HG02981 (cell line): ENCODE results near the gene INPP1.
"Not testable (repeated sequence)": the region's sequence is repeated elsewhere in the genome, so short reads cannot be mapped to it uniquely, and the experiment has no call there.

Experiments used
- ATAC-seq: cut with Tn5 transposase; IDR thresholded peaks from one replicate; pipeline ENCODE4 v1.9.1; 2021; ENCODE audit warnings: mild to moderate bottlenecking, moderate library complexity; ENCODE audit not compliant: unreplicated experiment

The INPP1 gene, protein sequence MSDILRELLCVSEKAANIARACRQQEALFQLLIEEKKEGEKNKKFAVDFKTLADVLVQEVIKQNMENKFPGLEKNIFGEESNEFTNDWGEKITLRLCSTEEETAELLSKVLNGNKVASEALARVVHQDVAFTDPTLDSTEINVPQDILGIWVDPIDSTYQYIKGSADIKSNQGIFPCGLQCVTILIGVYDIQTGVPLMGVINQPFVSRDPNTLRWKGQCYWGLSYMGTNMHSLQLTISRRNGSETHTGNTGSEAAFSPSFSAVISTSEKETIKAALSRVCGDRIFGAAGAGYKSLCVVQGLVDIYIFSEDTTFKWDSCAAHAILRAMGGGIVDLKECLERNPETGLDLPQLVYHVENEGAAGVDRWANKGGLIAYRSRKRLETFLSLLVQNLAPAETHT

DNA sequence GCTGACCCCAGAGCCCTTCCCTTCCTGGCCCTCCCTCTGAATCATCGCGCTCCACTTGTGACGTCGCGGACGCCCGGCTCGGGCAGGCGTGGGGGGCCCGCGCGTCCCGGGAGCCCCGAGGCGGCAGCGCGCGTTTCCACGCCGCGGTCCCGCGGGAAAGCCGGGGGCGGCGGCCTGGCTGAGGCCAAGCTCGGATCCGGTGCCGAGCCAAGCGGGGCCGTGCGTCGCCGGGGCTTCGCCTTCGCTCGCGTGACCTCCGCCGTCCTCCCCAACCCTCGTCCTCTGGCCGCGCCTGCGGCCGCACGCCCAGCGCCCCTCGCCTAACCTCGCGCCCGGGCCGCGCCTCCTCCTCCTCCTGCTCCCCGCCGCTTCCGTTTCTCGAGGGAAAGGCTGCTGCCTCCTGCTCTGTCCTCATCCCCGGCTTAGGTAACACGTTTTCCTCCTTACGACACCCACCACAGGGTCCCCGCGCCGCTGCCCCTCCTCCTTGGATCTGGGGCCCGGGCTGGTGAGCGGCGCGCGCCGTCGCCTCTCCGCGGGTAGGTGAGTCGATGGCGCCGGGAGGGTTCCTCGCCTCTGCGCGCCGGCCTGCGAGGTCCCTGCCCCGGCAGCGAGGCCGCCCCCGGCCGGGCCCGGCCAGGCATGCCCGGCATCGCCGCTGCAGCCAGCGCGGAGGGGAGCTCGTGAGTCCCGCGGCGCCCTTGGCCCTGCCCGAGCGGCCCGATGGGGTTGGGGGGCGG lies at the start of gene INPP1:
TSS of gene INPP1 (plus strand) at position 54 of the 740 bp plus-strand sequence. CDS start 16,514 bp downstream, outside the sequence.
- ATAC-seq: peak; percentile 55

- ATAC-seq: not testable (repeated sequence)
Measured at GRCh38 chr2:190297880-190298279, 45.5 kb upstream of the INPP1 start.

- ATAC-seq: no peak
Measured at GRCh38 chr2:190301032-190301431, 42.4 kb upstream of the INPP1 start.

GRCh38 chr2:190302052-190302451 lies 41.3 kb upstream of the INPP1 start:
- no peak for ATAC-seq

- ATAC-seq: no peak
Measured at GRCh38 chr2:190303647-190304046, 39.7 kb upstream of the INPP1 start.

DNA sequence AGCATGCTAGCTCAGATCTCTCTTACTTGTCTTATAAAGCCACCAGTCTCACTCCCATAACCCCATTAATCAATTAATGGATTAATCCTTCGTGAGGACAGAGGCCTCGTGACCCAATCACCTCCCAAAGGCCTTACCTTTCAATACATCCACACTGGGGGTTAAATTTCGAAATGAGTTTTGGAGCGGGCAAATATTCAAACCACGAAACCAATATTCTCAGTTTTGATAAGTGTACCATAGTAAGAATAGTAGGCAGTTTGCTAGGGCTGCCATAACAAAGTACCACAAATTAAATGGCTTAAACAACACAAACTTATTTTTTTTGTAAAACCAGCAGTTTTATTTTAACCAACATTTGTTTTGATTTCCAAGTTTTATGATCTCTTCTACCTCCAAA lies 39.0 kb upstream of the INPP1 start:
- no peak for ATAC-seq

- no peak for ATAC-seq
Measured at GRCh38 chr2:190308031-190308430, 35.4 kb upstream of the INPP1 start.

DNA sequence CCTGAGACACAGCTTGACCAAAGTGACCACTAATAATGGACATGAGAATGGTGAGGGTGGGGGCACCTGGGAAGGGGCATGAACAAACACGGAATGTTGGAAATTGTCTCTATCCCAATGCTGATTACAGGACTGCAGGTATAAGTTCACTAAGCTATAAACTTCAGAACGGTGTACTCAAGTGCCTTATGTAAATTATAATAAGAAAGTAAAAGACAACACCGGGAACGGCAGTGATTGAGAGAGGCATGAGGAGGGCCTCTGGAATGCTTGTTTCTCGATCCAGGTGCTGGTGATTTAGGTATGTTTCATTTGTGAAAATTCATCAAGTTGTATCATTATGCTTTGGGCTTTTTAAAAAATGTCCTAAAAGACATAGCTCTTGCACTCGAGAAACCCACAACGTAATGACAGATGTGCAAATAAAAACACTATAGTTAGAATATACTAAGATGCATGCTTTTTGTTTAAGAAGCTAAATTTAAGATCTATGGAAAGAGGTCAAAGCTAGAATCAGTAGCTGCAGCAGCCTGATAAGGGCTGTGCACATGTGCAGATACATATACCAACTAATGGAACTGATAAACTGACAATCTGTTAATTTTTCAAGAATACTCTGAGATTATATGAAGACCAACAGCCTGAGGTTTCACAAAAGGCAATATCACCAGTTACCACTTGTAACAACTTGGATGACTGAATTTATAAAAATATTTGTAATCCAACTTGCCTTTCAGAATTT lies 31.3 kb upstream of the INPP1 start:
- no peak for ATAC-seq

DNA sequence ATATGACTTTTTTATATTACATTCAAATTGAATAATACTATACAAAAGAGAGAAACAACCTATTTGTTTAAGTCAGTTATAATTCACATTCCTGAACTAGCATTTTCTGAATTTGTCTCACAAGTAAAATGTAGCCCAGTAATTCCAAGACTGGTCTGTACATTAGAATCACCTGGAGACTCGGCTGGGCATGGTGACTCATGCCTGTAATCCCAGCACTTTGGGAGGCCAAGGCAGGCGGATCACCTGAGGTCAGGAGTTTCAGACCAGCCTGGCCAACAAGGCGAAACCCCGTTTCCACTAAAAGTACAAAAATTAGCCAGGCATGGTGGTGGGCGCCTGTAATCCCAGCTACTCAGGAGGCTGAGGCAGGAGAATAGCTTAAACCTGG lies 30.8 kb upstream of the INPP1 start:
- ATAC-seq: not testable (repeated sequence)

DNA sequence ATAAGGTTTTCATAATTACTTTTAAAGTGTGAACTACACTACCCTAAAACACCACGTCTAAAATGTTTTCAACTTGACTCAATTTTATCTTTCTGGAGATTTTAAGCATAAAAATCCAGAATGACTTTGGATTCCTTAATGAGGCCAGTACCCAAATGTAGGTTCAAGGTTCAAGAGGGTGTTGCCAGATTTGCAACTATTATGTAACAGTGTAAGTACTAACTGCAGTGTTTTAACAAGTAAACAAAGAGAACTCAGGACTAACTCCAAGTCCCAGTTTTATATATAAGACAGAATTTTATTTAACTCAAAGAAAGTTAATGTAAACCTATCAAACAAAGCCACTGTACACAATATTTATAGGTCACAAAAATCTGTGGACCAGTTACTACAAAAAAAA lies 29.5 kb upstream of the INPP1 start:
- no peak for ATAC-seq

DNA sequence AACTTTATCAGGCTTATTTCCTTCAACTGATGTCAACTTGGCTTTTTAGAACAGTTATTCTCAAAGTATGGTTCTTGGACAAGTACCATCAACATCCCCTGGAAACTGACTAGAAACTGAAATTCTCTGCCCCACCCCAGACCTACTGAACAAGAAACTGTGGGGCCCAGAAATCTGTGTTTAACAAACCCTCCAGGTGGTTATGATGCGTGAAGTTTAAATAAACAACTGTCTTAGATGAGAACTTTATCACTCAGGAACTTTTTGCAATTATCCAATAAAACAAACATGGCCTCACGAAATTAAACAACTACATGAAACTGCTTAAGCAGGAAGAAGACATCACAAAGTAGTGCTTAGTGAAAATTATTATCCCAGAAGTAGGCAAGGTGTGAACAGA lies 28.1 kb upstream of the INPP1 start:
- no peak for ATAC-seq

DNA sequence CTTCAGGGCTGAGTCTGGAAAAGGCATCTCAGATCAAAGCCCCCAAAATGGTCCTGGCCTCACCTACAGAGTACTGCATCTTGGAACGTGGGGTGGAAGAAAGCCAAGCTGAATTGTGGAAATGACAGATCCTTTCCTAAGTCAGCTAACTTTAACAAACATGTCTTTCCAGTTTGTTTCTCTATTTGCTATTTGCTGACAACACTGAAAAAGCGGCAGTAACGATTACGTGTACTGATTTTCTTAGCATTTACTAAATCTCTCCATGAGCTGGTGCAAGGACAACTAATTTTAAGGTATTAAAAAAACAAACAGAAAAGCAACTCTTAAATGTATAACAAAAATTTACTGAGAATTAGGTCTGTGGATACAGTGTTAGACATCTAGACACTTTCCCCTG lies 24.9 kb upstream of the INPP1 start:
- no peak for ATAC-seq

DNA sequence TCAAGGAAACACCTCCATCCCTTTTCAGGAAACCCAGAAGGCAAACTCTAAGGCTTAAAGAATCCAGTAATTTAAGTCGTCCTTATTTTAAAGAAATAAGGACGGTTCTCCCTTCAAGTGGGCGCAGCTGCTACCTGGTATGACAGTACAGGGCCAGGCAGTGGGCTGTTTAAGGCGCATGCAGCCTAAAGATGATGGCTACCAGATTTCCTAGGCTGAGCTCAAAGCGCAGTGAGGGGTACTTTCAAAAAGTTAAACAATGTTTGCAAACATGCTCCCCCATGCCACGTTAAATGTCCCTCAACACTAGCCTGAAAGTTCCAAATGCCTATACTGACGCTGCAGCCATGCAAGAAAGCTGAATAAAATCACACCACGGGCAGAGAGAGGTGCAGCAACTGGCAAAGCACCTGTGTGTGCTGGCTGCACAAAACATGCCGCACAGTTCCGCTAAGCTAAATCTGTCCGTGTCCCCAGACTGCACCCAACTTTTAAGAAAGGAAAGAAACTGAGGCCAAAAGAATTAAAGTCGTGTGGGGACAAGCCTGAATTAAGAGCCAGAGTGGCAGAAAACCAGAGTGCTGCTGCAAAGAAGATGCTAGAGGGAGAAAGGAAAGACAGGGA lies 24.3 kb upstream of the INPP1 start:
- peak; percentile 37 for ATAC-seq

DNA sequence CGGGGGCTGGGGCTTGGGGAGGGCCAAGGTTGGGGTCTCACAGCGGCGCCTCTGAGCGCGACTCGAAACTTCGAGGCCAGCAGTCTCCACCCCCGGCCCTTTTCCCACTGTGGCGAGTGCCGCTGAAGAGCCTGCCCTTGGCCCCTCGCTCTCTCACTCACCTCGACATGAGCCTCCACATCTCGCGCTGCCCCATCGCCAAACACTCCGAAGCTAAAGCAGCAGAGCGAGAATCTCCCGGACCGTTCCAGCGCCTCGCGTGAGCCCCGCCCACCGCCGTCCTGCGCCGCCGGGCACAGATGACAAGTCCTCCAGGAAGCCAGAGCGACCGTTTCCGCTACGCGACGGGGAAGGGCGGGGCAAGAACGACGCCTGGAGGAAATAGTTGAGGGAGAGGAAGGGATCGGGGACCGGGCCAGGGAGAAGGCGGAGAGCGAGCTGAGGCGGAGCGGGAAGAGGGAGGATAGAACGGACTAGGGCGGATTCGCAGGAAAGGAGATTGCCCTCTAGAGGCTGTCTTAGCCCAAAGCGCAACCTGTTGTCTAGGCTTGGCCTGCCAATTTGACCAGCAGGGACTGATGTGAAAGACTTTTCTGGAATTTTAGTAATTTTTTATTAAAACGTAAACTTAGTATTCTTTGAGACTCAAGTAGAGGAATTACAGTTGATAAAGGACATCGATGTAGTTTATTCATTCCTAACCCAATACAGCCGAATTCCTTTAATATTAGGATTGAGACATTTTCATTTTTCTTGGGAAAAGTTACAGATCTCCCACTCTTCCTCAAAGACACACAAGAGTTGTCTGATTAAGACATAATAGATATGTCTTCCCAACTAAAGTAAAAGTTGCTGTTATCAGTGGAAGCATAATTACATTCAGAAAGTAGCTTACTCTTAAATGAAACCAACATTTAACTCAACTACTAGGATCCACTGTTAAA lies 23.6 kb upstream of the INPP1 start, which contains the start of gene HIBCH:
TSS of gene HIBCH (minus strand) at position 272 of the 944 bp plus-strand sequence. CDS start at position 196, 76 bp downstream.
- peak; percentile 93 for ATAC-seq

GRCh38 chr2:190320696-190321095 lies 22.7 kb upstream of the INPP1 start:
- no peak for ATAC-seq

DNA sequence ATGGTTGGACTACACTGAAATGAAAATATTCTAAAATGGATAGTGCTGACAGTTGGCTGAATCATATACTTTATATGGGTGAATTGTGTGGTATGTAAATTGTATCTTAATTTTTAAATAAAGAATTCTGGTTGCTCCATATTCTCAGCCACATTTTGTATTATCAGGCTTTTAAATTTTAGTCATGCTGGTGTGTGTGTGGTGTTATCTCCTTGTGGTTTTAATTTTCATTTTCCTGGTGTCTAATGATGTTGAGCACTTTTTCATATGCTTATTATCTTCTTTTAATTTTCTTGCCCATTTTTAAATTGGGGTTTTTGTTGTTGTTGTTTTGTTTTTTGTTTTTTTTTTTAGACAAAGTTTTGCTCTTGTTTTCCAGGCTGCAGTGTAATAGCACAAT lies 20.0 kb upstream of the INPP1 start:
- ATAC-seq: no peak

DNA sequence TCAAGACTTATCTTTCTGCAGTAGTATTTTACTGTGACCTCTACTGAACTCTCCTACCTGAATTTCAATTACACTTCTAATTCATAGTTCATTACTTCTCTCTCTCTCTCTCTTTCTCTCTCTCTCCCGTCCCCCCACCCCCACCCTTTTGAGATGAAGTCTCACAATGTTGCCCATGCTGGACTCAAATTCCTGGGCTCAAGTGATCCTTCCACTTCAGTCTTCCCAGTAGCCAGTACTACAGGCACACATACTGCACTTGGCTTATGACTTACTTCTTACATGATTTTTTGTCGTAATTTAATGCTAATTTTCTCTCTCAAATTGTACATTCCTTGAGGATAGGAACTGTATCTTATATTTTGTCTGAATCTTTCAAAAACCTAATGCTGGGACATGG lies 17.8 kb upstream of the INPP1 start:
- no peak for ATAC-seq

GRCh38 chr2:190327867-190328572 lies 15.4 kb upstream of the INPP1 start:
- no peak for ATAC-seq

DNA sequence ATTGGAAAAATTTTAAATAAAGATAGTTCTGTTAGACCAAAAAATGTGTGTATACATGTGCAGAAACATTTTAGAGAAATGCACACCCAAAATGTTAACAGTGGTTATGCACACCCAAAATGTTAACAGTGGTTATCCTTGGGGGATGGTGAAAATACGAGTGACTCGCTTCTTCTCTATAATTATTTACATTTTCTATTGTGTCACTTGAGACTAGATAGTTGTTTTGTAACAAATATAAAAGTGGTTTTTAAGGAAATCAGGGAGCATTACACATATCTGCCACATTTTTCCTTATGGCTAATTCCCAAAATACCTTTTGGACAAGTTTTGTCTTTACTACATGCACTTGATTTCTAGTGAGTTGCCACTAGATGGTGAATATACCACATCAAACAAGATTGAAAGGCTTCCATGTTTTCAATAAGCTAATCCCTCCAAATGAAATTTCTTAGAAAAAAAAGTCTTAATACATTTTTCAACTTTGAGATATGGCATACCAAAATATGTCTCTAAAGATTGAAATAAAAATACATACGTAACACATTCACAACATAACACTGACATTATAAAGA lies 14.7 kb upstream of the INPP1 start:
- no peak for ATAC-seq
